HEK293 (cell line): ENCODE data around the gene PNMA6F.

ENCODE experiments used
- CTCF ChIA-PET: fragments of 350-600 bp; formaldehyde crosslinking; extraction: SDS; loops from one replicate; lab custom pipeline; 2021; ENCODE audit warnings: antibody characterized with exemption; lab: Yijun Ruan, JAX
- POLR2A ChIA-PET: fragments of 300-600 bp; formaldehyde crosslinking; extraction: SDS; loops from one replicate; lab custom pipeline; 2020; ENCODE audit warnings: antibody characterized with exemption, inconsistent platforms; lab: Yijun Ruan, JAX
- H3K27ac ChIP-seq: fragments of 200-500 bp; sonication (Bioruptor generic); 2 replicates; pipeline ENCODE4 v1.5.1; 2014; ENCODE audit warnings: low read depth, low read length, control low read depth, inconsistent platforms; ENCODE audit errors: extremely low read depth
- H3K36me3 ChIP-seq, 2 experiments: fragments of 200-500 bp in 1 of 2; sonication (Bioruptor generic) in 1 of 2; 1 replicate in 1 of 2; 2 replicates in 1 of 2; pipeline ENCODE4 v1.5.1; 2014 to 2017; ENCODE audit warnings: inconsistent platforms in 2 of 2, low read length in 2 of 2; ENCODE audit not compliant: control insufficient read depth in 2 of 2, insufficient read depth in 1 of 2
- H3K4me1 ChIP-seq: fragments of 200-500 bp; sonication (Bioruptor generic); 2 replicates; pipeline ENCODE4 v1.5.1; 2014; ENCODE audit warnings: mild to moderate bottlenecking, low read length, inconsistent platforms; ENCODE audit not compliant: control insufficient read depth, insufficient read depth
- H3K4me3 ChIP-seq: 2 replicates; pipeline ENCODE4 v1.5.1; 2011; ENCODE audit warnings: low read depth, mild to moderate bottlenecking, control low read depth, low read length, moderate library complexity
- H3K9me3 ChIP-seq: fragments of 200-500 bp; sonication (Bioruptor generic); 2 replicates; pipeline ENCODE4 v1.5.1; 2014; ENCODE audit warnings: low read depth, low read length, inconsistent platforms; ENCODE audit not compliant: control insufficient read depth, insufficient read depth
- IKZF3 ChIP-seq: fragments of 450-650 bp; IDR thresholded peaks from 2 replicates; pipeline ENCODE4 v1.5.0; 2018; ENCODE audit warnings: missing biosample characterization, mild to moderate bottlenecking, missing genetic modification characterization, moderate library complexity
- TCF7L2 ChIP-seq: IDR thresholded peaks from 2 replicates; pipeline ENCODE4 v1.6.1; 2011; ENCODE audit warnings: low read depth, mild to moderate bottlenecking, inconsistent platforms, low read length, moderate library complexity, borderline replicate concordance
- ZNF221 ChIP-seq: fragments of 450-650 bp; formaldehyde crosslinking; IDR thresholded peaks from 2 replicates; pipeline ENCODE4 v1.5.1; 2017; ENCODE audit warnings: missing biosample characterization, missing genetic modification characterization, borderline replicate concordance
- ZNF23 ChIP-seq: fragments of 450-650 bp; formaldehyde crosslinking; IDR thresholded peaks from 2 replicates; pipeline ENCODE4 v1.5.1; 2016; ENCODE audit warnings: missing biosample characterization, missing genetic modification characterization, borderline replicate concordance
- ZNF302 ChIP-seq: fragments of 450-650 bp; formaldehyde crosslinking; IDR thresholded peaks from 2 replicates; pipeline ENCODE4 v1.5.1; 2016; ENCODE audit warnings: missing biosample characterization, missing genetic modification characterization, low read depth
- ZNF654 ChIP-seq: fragments of 450-650 bp; formaldehyde crosslinking; IDR thresholded peaks from 2 replicates; pipeline ENCODE4 v1.5.1; 2016; ENCODE audit warnings: low read depth, missing biosample characterization, missing genetic modification characterization
- ZNF792 ChIP-seq: fragments of 450-650 bp; formaldehyde crosslinking; IDR thresholded peaks from 2 replicates; pipeline ENCODE4 v1.5.1; 2016; ENCODE audit warnings: missing biosample characterization, missing genetic modification characterization
- ZNF843 ChIP-seq: fragments of 450-650 bp; formaldehyde crosslinking; IDR thresholded peaks from 2 replicates; pipeline ENCODE4 v1.5.1; 2016; ENCODE audit warnings: missing biosample characterization, missing genetic modification characterization
- TF ChIP-seq, protein P1 (sequence below): fragments of 450-650 bp; formaldehyde crosslinking; IDR thresholded peaks from 2 replicates; pipeline ENCODE4 v1.5.1; 2017; ENCODE audit warnings: missing biosample characterization, missing genetic modification characterization
- TF ChIP-seq, protein P2 (sequence below): fragments of 450-650 bp; formaldehyde crosslinking; IDR thresholded peaks from 2 replicates; pipeline ENCODE4 v1.5.1; 2016; ENCODE audit warnings: missing biosample characterization, missing genetic modification characterization, low read depth
- TF ChIP-seq, protein P3 (sequence below): fragments of 450-650 bp; formaldehyde crosslinking; IDR thresholded peaks from 2 replicates; pipeline ENCODE4 v1.5.1; 2017; ENCODE audit warnings: missing biosample characterization, missing genetic modification characterization
- TF ChIP-seq, protein P4 (sequence below): fragments of 450-650 bp; formaldehyde crosslinking; IDR thresholded peaks from 2 replicates; pipeline ENCODE4 v1.5.0; 2017; ENCODE audit warnings: missing biosample characterization, missing genetic modification characterization, borderline replicate concordance

Gene PNMA6F

DNA sequence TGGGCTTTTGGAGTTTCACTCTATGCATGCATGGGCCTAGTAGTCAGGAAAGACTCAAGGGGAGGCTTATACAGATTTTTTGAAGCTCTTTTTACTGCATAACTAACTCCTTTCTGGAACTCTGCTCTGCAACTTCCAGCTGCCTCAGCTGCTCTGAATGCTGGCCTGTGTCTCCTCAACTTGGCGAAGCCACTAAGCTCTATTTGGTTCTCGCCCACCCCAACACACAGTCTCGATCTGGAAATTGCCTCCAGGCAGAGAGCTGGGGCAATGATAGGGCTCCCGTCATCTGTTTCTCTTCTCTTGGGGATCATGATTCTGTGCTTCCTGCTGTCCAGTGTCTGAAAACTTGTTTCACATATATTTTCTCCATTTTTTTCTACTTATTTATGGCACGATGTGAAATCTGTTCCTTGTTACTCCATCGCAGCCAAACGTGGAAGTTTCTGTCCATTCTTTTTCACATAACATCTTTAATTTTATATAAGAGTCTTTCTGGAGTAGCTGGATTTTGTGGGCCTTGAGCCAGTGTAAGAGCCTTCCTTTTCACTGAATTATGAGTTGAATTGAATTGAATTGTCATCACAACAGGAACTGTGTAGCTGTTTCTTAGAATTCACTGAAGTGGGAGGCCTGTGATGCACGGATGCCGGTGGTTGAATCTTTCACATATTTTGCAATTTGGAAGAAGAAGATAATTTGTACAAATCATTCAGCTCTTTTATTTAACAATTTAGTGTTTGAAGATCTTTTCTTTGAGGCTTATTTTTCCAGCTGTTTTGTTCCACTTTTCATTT lies 21.4 kb upstream of the PNMA6F start:
- CTCF ChIA-PET: interaction anchor here (0.6 kb wide), 1 partner anchor 32 kb away, joined by 4 read pairs; no protein-coding TSS in a partner anchor
- no peak overlapping the region for H3K4me3 ChIP-seq
- H3K9me3 ChIP-seq: no peaks in the 10 kb centered on the region
- no peaks in the 10 kb centered on the region for H3K4me1 ChIP-seq
- no peak overlapping the region for H3K27ac ChIP-seq
- peaks cover 6 to 84% of the 10 kb centered on the region in 2 experiments; a peak in 2 of 3 replicates for H3K36me3 ChIP-seq
- no peak for TF ChIP-seq ZNF221
- TF ChIP-seq ZNF843 (tag by site-specific recombination): no peak
- TF ChIP-seq ZNF654 (tag by site-specific recombination): no peak
- TF ChIP-seq TCF7L2: no peak
- TF ChIP-seq IKZF3 (tag by site-specific recombination): no peak
- TF ChIP-seq, protein P1, sequence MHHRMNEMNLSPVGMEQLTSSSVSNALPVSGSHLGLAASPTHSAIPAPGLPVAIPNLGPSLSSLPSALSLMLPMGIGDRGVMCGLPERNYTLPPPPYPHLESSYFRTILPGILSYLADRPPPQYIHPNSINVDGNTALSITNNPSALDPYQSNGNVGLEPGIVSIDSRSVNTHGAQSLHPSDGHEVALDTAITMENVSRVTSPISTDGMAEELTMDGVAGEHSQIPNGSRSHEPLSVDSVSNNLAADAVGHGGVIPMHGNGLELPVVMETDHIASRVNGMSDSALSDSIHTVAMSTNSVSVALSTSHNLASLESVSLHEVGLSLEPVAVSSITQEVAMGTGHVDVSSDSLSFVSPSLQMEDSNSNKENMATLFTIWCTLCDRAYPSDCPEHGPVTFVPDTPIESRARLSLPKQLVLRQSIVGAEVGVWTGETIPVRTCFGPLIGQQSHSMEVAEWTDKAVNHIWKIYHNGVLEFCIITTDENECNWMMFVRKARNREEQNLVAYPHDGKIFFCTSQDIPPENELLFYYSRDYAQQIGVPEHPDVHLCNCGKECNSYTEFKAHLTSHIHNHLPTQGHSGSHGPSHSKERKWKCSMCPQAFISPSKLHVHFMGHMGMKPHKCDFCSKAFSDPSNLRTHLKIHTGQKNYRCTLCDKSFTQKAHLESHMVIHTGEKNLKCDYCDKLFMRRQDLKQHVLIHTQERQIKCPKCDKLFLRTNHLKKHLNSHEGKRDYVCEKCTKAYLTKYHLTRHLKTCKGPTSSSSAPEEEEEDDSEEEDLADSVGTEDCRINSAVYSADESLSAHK (tag by site-specific recombination): no peak
- TF ChIP-seq, all 188 proteins: peak for 0
- POLR2A ChIA-PET: interaction anchor here (1.1 kb wide), 1 partner anchor 9 kb away, joined by 4 read pairs; the partner anchor contains the start of gene ZNF275

DNA sequence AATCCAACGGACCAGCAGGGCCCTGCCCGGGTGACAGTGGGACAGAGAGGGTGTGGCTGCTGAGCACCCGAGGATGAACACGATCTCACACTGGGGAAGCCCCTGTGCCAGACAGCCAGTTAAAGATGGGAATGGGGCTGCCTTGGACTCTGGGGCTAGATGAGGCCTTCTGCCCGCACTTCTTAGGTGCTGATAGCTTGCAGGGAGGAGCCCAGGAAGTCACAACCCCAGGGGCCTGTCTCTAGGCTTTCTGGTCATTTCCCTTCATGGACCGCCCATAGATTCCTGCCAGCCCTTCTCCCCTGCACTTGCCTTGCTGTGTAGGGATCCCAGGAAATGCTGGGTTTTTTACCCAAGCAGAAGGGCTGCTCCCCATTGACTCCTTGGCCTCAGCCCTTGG lies 18.5 kb upstream of the PNMA6F start:
- H3K36me3 ChIP-seq: peaks cover 6 to 81% of the 10 kb centered on the region in 2 experiments; a peak in 2 of 3 replicates

DNA sequence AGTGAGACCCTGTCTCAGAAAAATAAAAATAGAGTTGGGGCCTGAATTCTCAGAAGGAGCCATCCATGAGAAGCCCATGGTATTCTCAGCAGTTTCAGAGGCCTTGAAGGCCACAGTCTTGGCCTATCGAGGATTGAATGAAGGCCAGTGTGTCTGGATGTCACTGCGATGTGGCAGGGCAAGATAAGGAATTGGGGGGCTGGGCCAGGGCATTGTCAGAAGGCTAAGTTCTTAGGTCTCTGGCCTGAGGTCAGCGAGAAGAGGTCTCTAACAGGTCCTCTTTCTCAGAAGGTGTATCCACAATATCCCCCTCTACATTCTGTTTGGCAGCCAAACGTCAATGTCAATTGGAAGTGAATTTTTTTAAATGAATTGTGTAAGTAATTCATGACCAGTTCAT lies 18.1 kb upstream of the PNMA6F start:
- H3K9me3 ChIP-seq: no peaks in the 10 kb centered on the region
- H3K36me3 ChIP-seq: peaks cover 6 to 76% of the 10 kb centered on the region in 2 experiments; a peak in 2 of 3 replicates
- TF ChIP-seq ZNF302 (no peak), ZNF792 (tag by site-specific recombination) (no peak), ZNF23 (tag by site-specific recombination) (no peak)
- TF ChIP-seq, protein P2, sequence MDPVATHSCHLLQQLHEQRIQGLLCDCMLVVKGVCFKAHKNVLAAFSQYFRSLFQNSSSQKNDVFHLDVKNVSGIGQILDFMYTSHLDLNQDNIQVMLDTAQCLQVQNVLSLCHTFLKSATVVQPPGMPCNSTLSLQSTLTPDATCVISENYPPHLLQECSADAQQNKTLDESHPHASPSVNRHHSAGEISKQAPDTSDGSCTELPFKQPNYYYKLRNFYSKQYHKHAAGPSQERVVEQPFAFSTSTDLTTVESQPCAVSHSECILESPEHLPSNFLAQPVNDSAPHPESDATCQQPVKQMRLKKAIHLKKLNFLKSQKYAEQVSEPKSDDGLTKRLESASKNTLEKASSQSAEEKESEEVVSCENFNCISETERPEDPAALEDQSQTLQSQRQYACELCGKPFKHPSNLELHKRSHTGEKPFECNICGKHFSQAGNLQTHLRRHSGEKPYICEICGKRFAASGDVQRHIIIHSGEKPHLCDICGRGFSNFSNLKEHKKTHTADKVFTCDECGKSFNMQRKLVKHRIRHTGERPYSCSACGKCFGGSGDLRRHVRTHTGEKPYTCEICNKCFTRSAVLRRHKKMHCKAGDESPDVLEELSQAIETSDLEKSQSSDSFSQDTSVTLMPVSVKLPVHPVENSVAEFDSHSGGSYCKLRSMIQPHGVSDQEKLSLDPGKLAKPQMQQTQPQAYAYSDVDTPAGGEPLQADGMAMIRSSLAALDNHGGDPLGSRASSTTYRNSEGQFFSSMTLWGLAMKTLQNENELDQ (tag by site-specific recombination): no peak
- TF ChIP-seq, all 188 proteins: peak for 0
- Histone ChIP-seq H3K4me1 (no peaks in the 10 kb centered on the region), H3K27ac (no peak overlapping the region), H3K4me3 (no peak overlapping the region)
- CTCF ChIA-PET: interaction anchor here (0.5 kb wide), 1 partner anchor 12 kb away, joined by 6 read pairs; no protein-coding TSS in a partner anchor
- POLR2A ChIA-PET: no interaction called here

More for the DNA sequence above, 18.5 kb upstream of the PNMA6F start:
- Histone ChIP-seq H3K27ac (no peak overlapping the region), H3K4me3 (no peak overlapping the region), H3K9me3 (no peaks in the 10 kb centered on the region), H3K4me1 (no peaks in the 10 kb centered on the region)
- POLR2A ChIA-PET: no interaction called here
- TF ChIP-seq, protein P3, sequence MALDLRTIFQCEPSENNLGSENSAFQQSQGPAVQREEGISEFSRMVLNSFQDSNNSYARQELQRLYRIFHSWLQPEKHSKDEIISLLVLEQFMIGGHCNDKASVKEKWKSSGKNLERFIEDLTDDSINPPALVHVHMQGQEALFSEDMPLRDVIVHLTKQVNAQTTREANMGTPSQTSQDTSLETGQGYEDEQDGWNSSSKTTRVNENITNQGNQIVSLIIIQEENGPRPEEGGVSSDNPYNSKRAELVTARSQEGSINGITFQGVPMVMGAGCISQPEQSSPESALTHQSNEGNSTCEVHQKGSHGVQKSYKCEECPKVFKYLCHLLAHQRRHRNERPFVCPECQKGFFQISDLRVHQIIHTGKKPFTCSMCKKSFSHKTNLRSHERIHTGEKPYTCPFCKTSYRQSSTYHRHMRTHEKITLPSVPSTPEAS: no peak
- TF ChIP-seq ZNF792 (tag by site-specific recombination): no peak
- TF ChIP-seq, protein P4, sequence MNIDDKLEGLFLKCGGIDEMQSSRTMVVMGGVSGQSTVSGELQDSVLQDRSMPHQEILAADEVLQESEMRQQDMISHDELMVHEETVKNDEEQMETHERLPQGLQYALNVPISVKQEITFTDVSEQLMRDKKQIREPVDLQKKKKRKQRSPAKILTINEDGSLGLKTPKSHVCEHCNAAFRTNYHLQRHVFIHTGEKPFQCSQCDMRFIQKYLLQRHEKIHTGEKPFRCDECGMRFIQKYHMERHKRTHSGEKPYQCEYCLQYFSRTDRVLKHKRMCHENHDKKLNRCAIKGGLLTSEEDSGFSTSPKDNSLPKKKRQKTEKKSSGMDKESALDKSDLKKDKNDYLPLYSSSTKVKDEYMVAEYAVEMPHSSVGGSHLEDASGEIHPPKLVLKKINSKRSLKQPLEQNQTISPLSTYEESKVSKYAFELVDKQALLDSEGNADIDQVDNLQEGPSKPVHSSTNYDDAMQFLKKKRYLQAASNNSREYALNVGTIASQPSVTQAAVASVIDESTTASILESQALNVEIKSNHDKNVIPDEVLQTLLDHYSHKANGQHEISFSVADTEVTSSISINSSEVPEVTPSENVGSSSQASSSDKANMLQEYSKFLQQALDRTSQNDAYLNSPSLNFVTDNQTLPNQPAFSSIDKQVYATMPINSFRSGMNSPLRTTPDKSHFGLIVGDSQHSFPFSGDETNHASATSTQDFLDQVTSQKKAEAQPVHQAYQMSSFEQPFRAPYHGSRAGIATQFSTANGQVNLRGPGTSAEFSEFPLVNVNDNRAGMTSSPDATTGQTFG (tag by site-specific recombination): no peak
- TF ChIP-seq, all 188 proteins: peak for 0
- CTCF ChIA-PET: no interaction called here
